SK-N-SH (cell line): Measurements from ENCODE around the gene MC3R.

Source experiments
- EP300 ChIP-seq, 2 experiments: IDR thresholded peaks; 2 replicates each; pipeline versions ENCODE4 v1.4.0 to v1.6.1; 2012; ENCODE audit warnings: borderline replicate concordance in 1 of 2, low read depth in 1 of 2, low read length in 1 of 2
- MAX ChIP-seq: IDR thresholded peaks from 2 replicates; pipeline ENCODE4 v1.4.0; 2012; ENCODE audit warnings: low read depth
- PBX3 ChIP-seq: IDR thresholded peaks from 2 replicates; pipeline ENCODE4; 2012
- POLR2AphosphoS5 ChIP-seq: IDR thresholded peaks from 2 replicates; pipeline ENCODE4 v1.6.1; 2012; ENCODE audit warnings: low read depth, low read length
- RFX5 ChIP-seq: IDR thresholded peaks from 2 replicates; pipeline ENCODE4 v1.6.1; 2012; ENCODE audit warnings: mild to moderate bottlenecking, improper control_type of control experiment, low read length
- TF ChIP-seq, protein P1 (sequence below): fragments of 200-600 bp; sonication (generic); IDR thresholded peaks from 2 replicates; pipeline ENCODE4 v1.6.1; 2017; ENCODE audit warnings: antibody characterized with exemption, mild to moderate bottlenecking, moderate library complexity
- TF ChIP-seq, protein P2 (sequence below): IDR thresholded peaks from 2 replicates; pipeline ENCODE4 v1.6.1; 2012; ENCODE audit warnings: mild to moderate bottlenecking, low read depth, low read length, moderate library complexity

- TF ChIP-seq, protein P1, sequence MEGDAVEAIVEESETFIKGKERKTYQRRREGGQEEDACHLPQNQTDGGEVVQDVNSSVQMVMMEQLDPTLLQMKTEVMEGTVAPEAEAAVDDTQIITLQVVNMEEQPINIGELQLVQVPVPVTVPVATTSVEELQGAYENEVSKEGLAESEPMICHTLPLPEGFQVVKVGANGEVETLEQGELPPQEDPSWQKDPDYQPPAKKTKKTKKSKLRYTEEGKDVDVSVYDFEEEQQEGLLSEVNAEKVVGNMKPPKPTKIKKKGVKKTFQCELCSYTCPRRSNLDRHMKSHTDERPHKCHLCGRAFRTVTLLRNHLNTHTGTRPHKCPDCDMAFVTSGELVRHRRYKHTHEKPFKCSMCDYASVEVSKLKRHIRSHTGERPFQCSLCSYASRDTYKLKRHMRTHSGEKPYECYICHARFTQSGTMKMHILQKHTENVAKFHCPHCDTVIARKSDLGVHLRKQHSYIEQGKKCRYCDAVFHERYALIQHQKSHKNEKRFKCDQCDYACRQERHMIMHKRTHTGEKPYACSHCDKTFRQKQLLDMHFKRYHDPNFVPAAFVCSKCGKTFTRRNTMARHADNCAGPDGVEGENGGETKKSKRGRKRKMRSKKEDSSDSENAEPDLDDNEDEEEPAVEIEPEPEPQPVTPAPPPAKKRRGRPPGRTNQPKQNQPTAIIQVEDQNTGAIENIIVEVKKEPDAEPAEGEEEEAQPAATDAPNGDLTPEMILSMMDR, result no peak
- TF ChIP-seq, protein P2, sequence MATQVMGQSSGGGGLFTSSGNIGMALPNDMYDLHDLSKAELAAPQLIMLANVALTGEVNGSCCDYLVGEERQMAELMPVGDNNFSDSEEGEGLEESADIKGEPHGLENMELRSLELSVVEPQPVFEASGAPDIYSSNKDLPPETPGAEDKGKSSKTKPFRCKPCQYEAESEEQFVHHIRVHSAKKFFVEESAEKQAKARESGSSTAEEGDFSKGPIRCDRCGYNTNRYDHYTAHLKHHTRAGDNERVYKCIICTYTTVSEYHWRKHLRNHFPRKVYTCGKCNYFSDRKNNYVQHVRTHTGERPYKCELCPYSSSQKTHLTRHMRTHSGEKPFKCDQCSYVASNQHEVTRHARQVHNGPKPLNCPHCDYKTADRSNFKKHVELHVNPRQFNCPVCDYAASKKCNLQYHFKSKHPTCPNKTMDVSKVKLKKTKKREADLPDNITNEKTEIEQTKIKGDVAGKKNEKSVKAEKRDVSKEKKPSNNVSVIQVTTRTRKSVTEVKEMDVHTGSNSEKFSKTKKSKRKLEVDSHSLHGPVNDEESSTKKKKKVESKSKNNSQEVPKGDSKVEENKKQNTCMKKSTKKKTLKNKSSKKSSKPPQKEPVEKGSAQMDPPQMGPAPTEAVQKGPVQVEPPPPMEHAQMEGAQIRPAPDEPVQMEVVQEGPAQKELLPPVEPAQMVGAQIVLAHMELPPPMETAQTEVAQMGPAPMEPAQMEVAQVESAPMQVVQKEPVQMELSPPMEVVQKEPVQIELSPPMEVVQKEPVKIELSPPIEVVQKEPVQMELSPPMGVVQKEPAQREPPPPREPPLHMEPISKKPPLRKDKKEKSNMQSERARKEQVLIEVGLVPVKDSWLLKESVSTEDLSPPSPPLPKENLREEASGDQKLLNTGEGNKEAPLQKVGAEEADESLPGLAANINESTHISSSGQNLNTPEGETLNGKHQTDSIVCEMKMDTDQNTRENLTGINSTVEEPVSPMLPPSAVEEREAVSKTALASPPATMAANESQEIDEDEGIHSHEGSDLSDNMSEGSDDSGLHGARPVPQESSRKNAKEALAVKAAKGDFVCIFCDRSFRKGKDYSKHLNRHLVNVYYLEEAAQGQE, result no peak
- no peak for TF ChIP-seq MAX
- no peak for TF ChIP-seq EP300 (IDR thresholded peaks at IDR 0.05; ENCODE audit: borderline replicate concordance in 1 of 2, low read depth in 1 of 2, low read length in 1 of 2)
- no peak for TF ChIP-seq RFX5
- TF ChIP-seq PBX3, result no peak
- TF ChIP-seq POLR2AphosphoS5, result no peak
Measured at GRCh38 chr20:56222201-56222600, 26.3 kb upstream of the MC3R start.
